ENCODE data around the gene HNRNPF.
"Not testable (repeated sequence)": the region's sequence is repeated elsewhere in the genome, so short reads cannot be mapped to it uniquely, and the experiment has no call there.

Gene HNRNPF

GRCh38 chr10:43427166-43427825 is 18.3 kb upstream of the HNRNPF start:
- H3K4me3 ChIP-seq (ENCODE audit: low read depth, low read length), result no peak overlapping the region
- no peak for TF ChIP-seq CTCF (IDR thresholded peaks at IDR 0.05; ENCODE audit: low read depth, low read length)

GRCh38 chr10:43426476-43426875 is 17.5 kb upstream of the HNRNPF start:
- H3K4me3 ChIP-seq (ENCODE audit: low read depth, low read length), result not testable (repeated sequence)

- TF ChIP-seq CTCF (IDR thresholded peaks at IDR 0.05; ENCODE audit: low read depth, low read length), result no peak
- H3K4me3 ChIP-seq (ENCODE audit: low read depth, low read length), result no peak overlapping the region
These were observed 15.4 kb upstream of the HNRNPF start for GRCh38 chr10:43424416-43424815.

GRCh38 chr10:43421944-43422343 is 13.0 kb upstream of the HNRNPF start:
- H3K4me3 ChIP-seq (ENCODE audit: low read depth, low read length), result not testable (repeated sequence)

- no peak for TF ChIP-seq CTCF (IDR thresholded peaks at IDR 0.05; ENCODE audit: low read depth, low read length)
- H3K4me3 ChIP-seq (ENCODE audit: low read depth, low read length), result no peak overlapping the region
These were observed 12.5 kb upstream of the HNRNPF start for GRCh38 chr10:43421519-43421918.

- TF ChIP-seq CTCF (IDR thresholded peaks at IDR 0.05; ENCODE audit: low read depth, low read length), result no peak
- peak overlapping the region; percentile 53 for H3K4me3 ChIP-seq (ENCODE audit: low read depth, low read length)
These were observed 12.2 kb upstream of the HNRNPF start for GRCh38 chr10:43421201-43421507.

GRCh38 chr10:43420369-43421200 is 11.6 kb upstream of the HNRNPF start:
- no peak for TF ChIP-seq CTCF (IDR thresholded peaks at IDR 0.05; ENCODE audit: low read depth, low read length)
- H3K4me3 ChIP-seq (ENCODE audit: low read depth, low read length), result peak overlapping the region; percentile 53

- H3K4me3 ChIP-seq (ENCODE audit: low read depth, low read length), result peak overlapping the region; percentile 53
These were observed 11.0 kb upstream of the HNRNPF start for GRCh38 chr10:43419997-43420368.

More at GRCh38 chr10:43419997-43420368, 11.0 kb upstream of the HNRNPF start:
- no peak for TF ChIP-seq CTCF (IDR thresholded peaks at IDR 0.05; ENCODE audit: low read depth, low read length)

Data from WI38 (cell line).